Neural progenitor cell (in vitro differentiated cells): ENCODE data around the gene MOB2. TPM values are rescaled to one million over a fixed set of nuclear protein-coding genes. Genes with fewer than 3 reads are reported as not detected.
"Not testable (repeated sequence)": the region's sequence is repeated elsewhere in the genome, so short reads cannot be mapped to it uniquely, and the experiment has no call there.

Experiments used
- DNase-seq: peaks from one replicate; pipeline ENCODE4 v3.0.0-alpha.2; 2016; ENCODE audit warnings: low spot score
- H2AFZ ChIP-seq: fragments of 200-600 bp; sonication (generic); replicated peaks from 2 replicates; pipeline ENCODE4 v1.6.1; 2016; ENCODE audit warnings: antibody characterized with exemption
- H3F3A ChIP-seq: fragments of 200-600 bp; sonication (generic); 2 replicates; pipeline ENCODE4 v1.6.1; 2016; ENCODE audit warnings: antibody characterized with exemption, low read depth
- H3K27ac ChIP-seq: fragments of 200-600 bp; sonication (generic); 2 replicates; pipeline ENCODE4 v1.5.1; 2016; ENCODE audit warnings: mild to moderate bottlenecking
- H3K27me3 ChIP-seq: fragments of 200-600 bp; sonication (generic); 2 replicates; pipeline ENCODE4 v1.6.1; 2016; ENCODE audit warnings: mild to moderate bottlenecking, moderate library complexity
- H3K36me3 ChIP-seq: fragments of 200-600 bp; sonication (generic); 2 replicates; pipeline ENCODE4 v1.5.1; 2016
- H3K4me1 ChIP-seq: fragments of 200-600 bp; sonication (generic); 2 replicates; pipeline ENCODE4 v1.6.1; 2016; ENCODE audit warnings: mixed run types
- H3K4me2 ChIP-seq: fragments of 200-600 bp; sonication (generic); 2 replicates; pipeline ENCODE4 v1.6.1; 2016
- H3K4me3 ChIP-seq: fragments of 200-600 bp; sonication (generic); 2 replicates; pipeline ENCODE4 v1.5.1; 2016
- H3K79me2 ChIP-seq: fragments of 200-600 bp; sonication (generic); 2 replicates; pipeline ENCODE4 v1.6.1; 2016; ENCODE audit warnings: low read depth
- H3K9ac ChIP-seq: fragments of 200-600 bp; sonication (generic); 2 replicates; pipeline ENCODE4 v1.6.1; 2016
- H3K9me3 ChIP-seq: fragments of 200-600 bp; sonication (generic); 2 replicates; pipeline ENCODE4 v1.5.1; 2016; ENCODE audit warnings: low read depth
- H4K20me1 ChIP-seq: fragments of 200-600 bp; sonication (generic); 2 replicates; pipeline ENCODE4 v1.6.1; 2016; ENCODE audit warnings: low read depth
- H3K27ac Mint-ChIP-seq: 3 replicates; pipeline ENCODE4 v1.8.0; 2021; ENCODE audit warnings: mixed read lengths
- H3K27me3 Mint-ChIP-seq: 2 replicates; pipeline ENCODE4 v1.8.0; 2022; ENCODE audit warnings: low read depth, mild to moderate bottlenecking, inconsistent platforms, moderate library complexity, mixed read lengths; ENCODE audit not compliant: insufficient read depth
- H3K36me3 Mint-ChIP-seq: 3 replicates; pipeline ENCODE4 v1.8.0; 2021; ENCODE audit warnings: mixed read lengths
- H3K4me1 Mint-ChIP-seq: 3 replicates; pipeline ENCODE4 v1.8.0; 2021; ENCODE audit warnings: mixed read lengths
- H3K4me3 Mint-ChIP-seq: 3 replicates; pipeline ENCODE4 v1.8.0; 2021; ENCODE audit warnings: mild to moderate bottlenecking, moderate library complexity, mixed read lengths
- H3K9me3 Mint-ChIP-seq: 3 replicates; pipeline ENCODE4 v1.8.0; 2020; ENCODE audit warnings: mixed read lengths
- EZH2 ChIP-seq: fragments of 200-600 bp; sonication (generic); IDR thresholded peaks from 2 replicates; pipeline ENCODE4 v1.6.1; 2017; ENCODE audit warnings: antibody characterized with exemption, mild to moderate bottlenecking, moderate library complexity
- EZH2phosphoT487 ChIP-seq: fragments of 200-600 bp; sonication (generic); IDR thresholded peaks from 2 replicates; pipeline ENCODE4 v1.6.1; 2017; ENCODE audit warnings: antibody characterized with exemption
- total RNA-seq: library from RNA; depleted of rRNA; stranded (reverse); fragments of >200 nt; gene quantifications from 2 replicates; pipeline ENCODE4 v1.2.3, GENCODE V29; 2015; ENCODE audit warnings: low replicate concordance
- TF ChIP-seq, protein P1 (sequence below): fragments of 200-600 bp; sonication (generic); IDR thresholded peaks from 2 replicates; pipeline ENCODE4 v1.5.1; 2017; ENCODE audit warnings: antibody characterized with exemption, mild to moderate bottlenecking

Gene MOB2
- total RNA-seq, 1 donor from 2014 or later: 8.0 TPM

DNA sequence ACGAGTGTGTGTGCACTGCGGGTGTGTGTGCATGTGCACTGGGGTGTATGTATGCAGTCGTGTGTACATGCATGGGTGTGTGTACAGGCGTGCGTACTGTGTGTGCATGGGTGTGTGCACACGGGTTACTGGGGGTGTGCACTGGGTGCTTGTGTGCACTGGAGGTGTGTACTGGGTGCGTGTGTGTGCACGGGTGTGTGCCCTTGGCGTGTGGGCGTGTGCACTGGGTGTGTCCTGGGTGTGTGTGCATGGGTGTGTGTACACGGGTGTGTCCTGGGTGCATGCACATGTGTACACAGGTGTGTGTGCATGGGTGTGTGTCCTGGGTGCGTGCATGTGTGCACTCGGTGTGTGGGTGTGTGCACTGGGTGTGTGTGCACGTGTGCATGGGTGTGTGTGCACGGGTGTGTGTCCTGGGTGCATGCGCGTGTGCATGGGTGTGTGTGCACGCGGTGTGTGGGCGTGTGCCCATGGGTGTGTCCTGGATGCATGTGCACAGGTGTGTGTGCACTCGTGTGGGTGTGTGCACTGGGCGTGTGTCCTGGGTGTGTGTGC is 57.7 kb downstream of the MOB2 start:
- peak overlapping the region; percentile 69 for H3K4me3 Mint-ChIP-seq
- Histone ChIP-seq H3K4me2 (no peak overlapping the region), H2AFZ (no peak overlapping the region), H3K9ac (no peak overlapping the region), H3K79me2 (no peaks in the 10 kb centered on the region), H3F3A (no peaks in the 10 kb centered on the region), H3K36me3 (no peaks in the 10 kb centered on the region), H3K4me3 (no peak overlapping the region), H4K20me1 (peaks cover 40% of the 10 kb centered on the region), H3K27me3 (no peaks in the 10 kb centered on the region), H3K27ac (no peak overlapping the region), H3K4me1 (no peaks in the 10 kb centered on the region), H3K9me3 (no peaks in the 10 kb centered on the region)
- DNase-seq: no peak
- H3K9me3 Mint-ChIP-seq: no peaks in the 10 kb centered on the region
- peaks cover 6% of the 10 kb centered on the region for H3K27me3 Mint-ChIP-seq
- no peaks in the 10 kb centered on the region for H3K4me1 Mint-ChIP-seq
- H3K27ac Mint-ChIP-seq: no peak overlapping the region
- no peaks in the 10 kb centered on the region for H3K36me3 Mint-ChIP-seq
- no peak for TF ChIP-seq EZH2
- no peak for TF ChIP-seq EZH2phosphoT487
- TF ChIP-seq, protein P1, sequence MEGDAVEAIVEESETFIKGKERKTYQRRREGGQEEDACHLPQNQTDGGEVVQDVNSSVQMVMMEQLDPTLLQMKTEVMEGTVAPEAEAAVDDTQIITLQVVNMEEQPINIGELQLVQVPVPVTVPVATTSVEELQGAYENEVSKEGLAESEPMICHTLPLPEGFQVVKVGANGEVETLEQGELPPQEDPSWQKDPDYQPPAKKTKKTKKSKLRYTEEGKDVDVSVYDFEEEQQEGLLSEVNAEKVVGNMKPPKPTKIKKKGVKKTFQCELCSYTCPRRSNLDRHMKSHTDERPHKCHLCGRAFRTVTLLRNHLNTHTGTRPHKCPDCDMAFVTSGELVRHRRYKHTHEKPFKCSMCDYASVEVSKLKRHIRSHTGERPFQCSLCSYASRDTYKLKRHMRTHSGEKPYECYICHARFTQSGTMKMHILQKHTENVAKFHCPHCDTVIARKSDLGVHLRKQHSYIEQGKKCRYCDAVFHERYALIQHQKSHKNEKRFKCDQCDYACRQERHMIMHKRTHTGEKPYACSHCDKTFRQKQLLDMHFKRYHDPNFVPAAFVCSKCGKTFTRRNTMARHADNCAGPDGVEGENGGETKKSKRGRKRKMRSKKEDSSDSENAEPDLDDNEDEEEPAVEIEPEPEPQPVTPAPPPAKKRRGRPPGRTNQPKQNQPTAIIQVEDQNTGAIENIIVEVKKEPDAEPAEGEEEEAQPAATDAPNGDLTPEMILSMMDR: no peak

- H3K4me1 ChIP-seq: no peaks in the 10 kb centered on the region
- H3F3A ChIP-seq: no peaks in the 10 kb centered on the region
- Mint-ChIP-seq H3K4me3 (no peak overlapping the region), H3K27me3 (peaks cover 6% of the 10 kb centered on the region), H3K4me1 (no peaks in the 10 kb centered on the region), H3K36me3 (no peaks in the 10 kb centered on the region), H3K9me3 (no peaks in the 10 kb centered on the region), H3K27ac (no peak overlapping the region)
- H4K20me1 ChIP-seq: peaks cover 47% of the 10 kb centered on the region
- no peak for DNase-seq
- H2AFZ ChIP-seq: no peak overlapping the region
- H3K4me2 ChIP-seq: no peak overlapping the region
- H3K79me2 ChIP-seq: no peaks in the 10 kb centered on the region
- H3K9me3 ChIP-seq: no peaks in the 10 kb centered on the region
- no peak overlapping the region for H3K4me3 ChIP-seq
- H3K9ac ChIP-seq: no peak overlapping the region
- H3K27me3 ChIP-seq: no peaks in the 10 kb centered on the region
- no peak overlapping the region for H3K27ac ChIP-seq
- H3K36me3 ChIP-seq: no peaks in the 10 kb centered on the region
- TF ChIP-seq EZH2phosphoT487: no peak
- TF ChIP-seq EZH2: no peak
- TF ChIP-seq, protein P1: no peak
Observed at GRCh38 chr11:1425439-1425838, 61.1 kb downstream of the MOB2 start.

- DNase-seq: no peak
- Mint-ChIP-seq H3K9me3 (peaks cover under 1% of the 10 kb centered on the region), H3K36me3 (no peaks in the 10 kb centered on the region), H3K27ac (no peak overlapping the region), H3K4me1 (no peaks in the 10 kb centered on the region), H3K4me3 (no peak overlapping the region), H3K27me3 (peaks cover 6% of the 10 kb centered on the region)
- Histone ChIP-seq H3K9ac (no peak overlapping the region), H3K27ac (no peak overlapping the region), H3F3A (no peaks in the 10 kb centered on the region), H3K36me3 (no peaks in the 10 kb centered on the region), H3K79me2 (no peaks in the 10 kb centered on the region), H3K4me3 (no peak overlapping the region), H4K20me1 (peaks cover 47% of the 10 kb centered on the region), H3K4me1 (no peaks in the 10 kb centered on the region), H3K27me3 (no peaks in the 10 kb centered on the region), H3K4me2 (no peak overlapping the region), H2AFZ (no peak overlapping the region), H3K9me3 (no peaks in the 10 kb centered on the region)
- TF ChIP-seq EZH2: no peak
- TF ChIP-seq, protein P1: no peak
Observed at GRCh38 chr11:1425006-1425405, 61.6 kb downstream of the MOB2 start.

- not testable (repeated sequence) for H3K4me3 ChIP-seq, H3K4me1 ChIP-seq, H3K4me1 Mint-ChIP-seq, H3K36me3 ChIP-seq, H3K9me3 ChIP-seq, H3K4me2 ChIP-seq, H3K27me3 ChIP-seq, H3K36me3 Mint-ChIP-seq, H2AFZ ChIP-seq, H3K79me2 ChIP-seq, H3K9ac ChIP-seq, H3K27ac ChIP-seq, DNase-seq, H3K27me3 Mint-ChIP-seq, H3K4me3 Mint-ChIP-seq, H3F3A ChIP-seq, H3K27ac Mint-ChIP-seq
- peaks cover 14% of the 10 kb centered on the region for H3K9me3 Mint-ChIP-seq
- peaks cover 47% of the 10 kb centered on the region for H4K20me1 ChIP-seq
Observed at GRCh38 chr11:1423406-1423805, 63.2 kb downstream of the MOB2 start.
